IPS-15b (cell line): Measurements from ENCODE around the gene GBF1.

Experiments
- H3K27me3 ChIP-seq: one replicate; pipeline ENCODE4 v1.6.1; 2013; ENCODE audit warnings: low read length; ENCODE audit not compliant: control insufficient read depth, insufficient read depth
- H3K36me3 ChIP-seq: one replicate; pipeline ENCODE4 v1.6.1; 2013; ENCODE audit warnings: low read length; ENCODE audit not compliant: control insufficient read depth, insufficient read depth
- H3K4me1 ChIP-seq: one replicate; pipeline ENCODE4 v1.6.1; 2013; ENCODE audit warnings: mild to moderate bottlenecking, low read length; ENCODE audit not compliant: control insufficient read depth, insufficient read depth
- H3K4me3 ChIP-seq: one replicate; pipeline ENCODE4 v1.5.1; 2013; ENCODE audit warnings: low read depth, low read length
- H3K9ac ChIP-seq: one replicate; pipeline ENCODE4 v1.6.1; 2013; ENCODE audit warnings: low read depth, mild to moderate bottlenecking, low read length
- H3K9me3 ChIP-seq: one replicate; pipeline ENCODE4 v1.6.1; 2013; ENCODE audit warnings: mild to moderate bottlenecking, low read length; ENCODE audit not compliant: control insufficient read depth, insufficient read depth

GBF1 gene

DNA sequence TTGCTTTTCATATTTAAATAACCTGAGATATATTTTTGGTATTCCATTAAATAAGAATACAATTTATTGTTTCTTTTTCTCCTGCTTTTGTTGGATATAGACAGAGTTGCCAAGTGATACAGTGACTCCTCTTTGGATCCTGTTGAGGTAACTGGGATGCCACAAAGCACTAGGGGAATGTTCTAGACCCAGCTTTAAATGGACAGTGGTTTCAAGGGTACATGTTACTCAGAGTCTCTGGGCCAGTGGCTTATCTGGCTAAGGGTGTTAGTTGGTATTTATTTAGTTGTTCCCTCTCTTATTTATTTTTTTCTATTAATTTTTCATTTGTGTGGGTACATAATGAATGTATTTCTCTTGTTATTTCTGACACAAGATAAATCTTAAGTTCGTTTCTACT, 9.1 kb downstream of the GBF1 start:
- H3K9me3 ChIP-seq, result no peaks in the 10 kb centered on the region
- H3K36me3 ChIP-seq, result no peaks in the 10 kb centered on the region
- no peak overlapping the region for H3K4me3 ChIP-seq
- no peak overlapping the region for H3K9ac ChIP-seq
- no peaks in the 10 kb centered on the region for H3K27me3 ChIP-seq
- H3K4me1 ChIP-seq, result no peaks in the 10 kb centered on the region

DNA sequence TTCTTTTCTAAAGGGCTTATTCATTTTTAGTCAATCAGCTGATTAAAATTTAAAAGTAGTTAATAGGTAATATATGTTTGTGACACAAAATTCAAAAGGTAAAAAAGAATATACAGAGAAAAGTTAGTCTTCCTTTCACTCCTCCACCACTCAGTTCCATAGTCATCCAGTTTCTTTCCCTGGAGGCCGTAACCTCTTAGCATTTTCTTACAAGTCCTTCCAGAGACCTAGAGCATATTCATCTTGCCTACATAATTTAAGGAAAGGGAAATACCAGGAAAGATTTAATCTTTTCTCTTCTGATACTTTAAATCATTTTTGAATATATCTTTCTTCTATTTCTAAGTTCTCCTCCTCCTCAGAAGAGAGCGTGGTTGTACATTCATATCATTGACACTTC, 10.1 kb downstream of the GBF1 start:
- Histone ChIP-seq H3K36me3 (no peaks in the 10 kb centered on the region), H3K9ac (no peak overlapping the region), H3K4me1 (no peaks in the 10 kb centered on the region), H3K4me3 (no peak overlapping the region), H3K9me3 (no peaks in the 10 kb centered on the region), H3K27me3 (no peaks in the 10 kb centered on the region)

GRCh38 chr10:102261196-102261595, 15.9 kb downstream of the GBF1 start:
- Histone ChIP-seq H3K27me3 (no peaks in the 10 kb centered on the region), H3K9ac (no peak overlapping the region), H3K36me3 (no peaks in the 10 kb centered on the region), H3K9me3 (no peaks in the 10 kb centered on the region), H3K4me1 (no peaks in the 10 kb centered on the region), H3K4me3 (no peak overlapping the region)

DNA sequence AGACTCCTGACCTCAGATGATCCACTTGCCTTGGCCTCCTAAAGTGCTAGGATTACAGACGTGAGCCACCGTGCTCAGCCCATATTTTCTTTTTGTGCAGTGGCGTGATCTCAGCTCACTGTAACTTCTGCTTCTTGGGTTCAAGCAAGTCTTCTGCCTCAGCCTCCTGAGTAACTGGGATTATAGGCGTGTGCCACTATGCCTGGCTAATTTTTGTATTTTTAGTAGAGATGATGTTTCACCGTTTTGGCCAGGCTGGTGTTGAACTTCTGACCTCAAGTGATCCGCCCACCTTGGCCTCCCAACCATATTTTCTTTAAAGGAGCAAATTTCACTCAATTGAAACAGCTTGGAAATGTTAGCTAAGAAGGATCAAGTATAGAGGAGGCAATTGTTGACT, 16.5 kb downstream of the GBF1 start:
- no peaks in the 10 kb centered on the region for H3K27me3 ChIP-seq
- no peaks in the 10 kb centered on the region for H3K36me3 ChIP-seq
- H3K4me1 ChIP-seq, result no peaks in the 10 kb centered on the region
- H3K9ac ChIP-seq, result no peak overlapping the region
- no peak overlapping the region for H3K4me3 ChIP-seq
- H3K9me3 ChIP-seq, result no peaks in the 10 kb centered on the region

- H3K9ac ChIP-seq, result no peak overlapping the region
- H3K27me3 ChIP-seq, result no peaks in the 10 kb centered on the region
- H3K4me1 ChIP-seq, result no peaks in the 10 kb centered on the region
- no peaks in the 10 kb centered on the region for H3K9me3 ChIP-seq
- H3K4me3 ChIP-seq, result no peak overlapping the region
- H3K36me3 ChIP-seq, result no peaks in the 10 kb centered on the region
Observed at GRCh38 chr10:102262744-102263370, 17.5 kb downstream of the GBF1 start.

DNA sequence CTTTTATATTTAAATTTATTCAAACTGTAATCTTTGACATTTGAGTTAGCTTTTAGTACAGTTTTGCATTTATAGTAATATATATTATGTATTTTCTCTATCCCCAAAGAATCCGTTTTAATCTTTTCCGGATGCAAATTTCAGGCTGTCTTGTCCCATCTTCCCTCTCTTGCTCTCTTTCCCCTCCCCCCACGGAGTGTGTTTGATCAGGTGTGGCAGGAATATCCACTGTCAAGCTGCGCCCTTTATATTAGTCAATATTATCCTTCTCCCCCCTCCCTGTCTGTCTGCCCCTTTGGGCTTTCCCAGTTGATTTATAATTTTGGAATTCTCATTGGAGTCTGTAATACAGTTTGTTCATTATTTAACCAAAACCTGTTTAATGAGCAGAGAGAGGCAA, 19.0 kb downstream of the GBF1 start:
- Histone ChIP-seq H3K9ac (no peak overlapping the region), H3K27me3 (no peaks in the 10 kb centered on the region), H3K4me1 (no peaks in the 10 kb centered on the region), H3K36me3 (no peaks in the 10 kb centered on the region), H3K4me3 (no peak overlapping the region), H3K9me3 (no peaks in the 10 kb centered on the region)

DNA sequence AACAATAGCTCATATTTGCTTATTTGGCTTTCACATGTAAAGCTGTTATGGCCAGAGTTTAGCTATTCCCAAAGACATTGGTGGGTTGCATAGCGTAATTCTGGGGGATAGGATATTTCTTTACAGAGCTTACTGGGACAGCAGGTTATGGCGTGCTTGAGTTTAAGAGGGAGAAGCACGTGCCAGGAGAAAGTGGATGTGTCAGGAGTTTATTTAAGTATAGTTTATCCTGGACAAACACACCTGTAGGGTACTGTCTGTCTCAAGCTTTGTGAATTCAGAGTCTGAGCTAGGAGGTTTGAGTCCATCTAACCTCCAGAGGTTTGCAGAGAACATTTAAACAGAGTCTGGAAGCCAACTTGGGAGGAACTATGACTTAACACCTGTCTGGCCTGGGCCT, 21.3 kb downstream of the GBF1 start:
- H3K27me3 ChIP-seq, result no peaks in the 10 kb centered on the region
- no peak overlapping the region for H3K9ac ChIP-seq
- H3K4me3 ChIP-seq, result no peak overlapping the region
- H3K36me3 ChIP-seq, result no peaks in the 10 kb centered on the region
- H3K9me3 ChIP-seq, result no peaks in the 10 kb centered on the region
- H3K4me1 ChIP-seq, result no peaks in the 10 kb centered on the region

GRCh38 chr10:102267748-102268147, 22.4 kb downstream of the GBF1 start:
- Histone ChIP-seq H3K9me3 (no peaks in the 10 kb centered on the region), H3K4me1 (no peaks in the 10 kb centered on the region), H3K27me3 (no peaks in the 10 kb centered on the region), H3K4me3 (no peak overlapping the region), H3K36me3 (no peaks in the 10 kb centered on the region), H3K9ac (no peak overlapping the region)

DNA sequence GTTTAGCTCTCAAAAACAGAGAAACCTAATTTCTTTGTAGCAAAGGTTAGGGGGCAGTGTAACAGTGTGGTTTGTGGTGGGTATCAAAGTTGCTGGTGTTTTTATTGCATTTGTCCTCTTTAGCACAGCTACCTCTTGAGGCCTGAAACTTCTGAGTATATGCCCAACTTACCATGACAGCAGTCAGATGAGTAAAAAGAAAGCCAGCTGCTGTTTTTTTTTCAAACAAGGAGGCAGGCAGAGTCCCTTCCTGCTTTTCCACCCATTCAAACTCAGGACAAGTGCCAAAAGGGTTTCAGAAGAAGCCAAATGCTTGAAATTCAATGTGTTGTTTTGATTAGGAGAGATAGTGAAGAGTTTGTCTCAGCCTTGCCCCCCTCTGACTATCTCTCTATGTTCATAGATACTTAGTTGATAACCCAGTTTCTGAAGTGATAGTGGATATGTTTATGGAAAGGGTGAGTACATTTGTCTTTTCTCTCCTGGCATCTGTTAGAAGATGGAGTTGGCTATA, 23.1 kb downstream of the GBF1 start:
- no peaks in the 10 kb centered on the region for H3K27me3 ChIP-seq
- H3K4me3 ChIP-seq, result no peak overlapping the region
- H3K36me3 ChIP-seq, result no peaks in the 10 kb centered on the region
- no peaks in the 10 kb centered on the region for H3K4me1 ChIP-seq
- no peaks in the 10 kb centered on the region for H3K9me3 ChIP-seq
- no peak overlapping the region for H3K9ac ChIP-seq

GRCh38 chr10:102269017-102269416, 23.7 kb downstream of the GBF1 start:
- no peaks in the 10 kb centered on the region for H3K27me3 ChIP-seq
- no peak overlapping the region for H3K4me3 ChIP-seq
- H3K4me1 ChIP-seq, result no peaks in the 10 kb centered on the region
- no peak overlapping the region for H3K9ac ChIP-seq
- H3K9me3 ChIP-seq, result no peaks in the 10 kb centered on the region
- no peaks in the 10 kb centered on the region for H3K36me3 ChIP-seq

- H3K36me3 ChIP-seq, result no peaks in the 10 kb centered on the region
- no peak overlapping the region for H3K4me3 ChIP-seq
- H3K27me3 ChIP-seq, result no peaks in the 10 kb centered on the region
- H3K9me3 ChIP-seq, result no peaks in the 10 kb centered on the region
- no peaks in the 10 kb centered on the region for H3K4me1 ChIP-seq
- H3K9ac ChIP-seq, result no peak overlapping the region
Observed at GRCh38 chr10:102274062-102274461, 28.7 kb downstream of the GBF1 start.

- H3K27me3 ChIP-seq, result no peaks in the 10 kb centered on the region
- H3K9me3 ChIP-seq, result no peaks in the 10 kb centered on the region
- H3K9ac ChIP-seq, result no peak overlapping the region
- H3K36me3 ChIP-seq, result no peaks in the 10 kb centered on the region
- no peak overlapping the region for H3K4me3 ChIP-seq
- no peaks in the 10 kb centered on the region for H3K4me1 ChIP-seq
Observed at GRCh38 chr10:102275343-102275742, 30.0 kb downstream of the GBF1 start.
